Stimulated activated naive CD8-positive, alpha-beta T cell treated with anti-CD3 and anti-CD28 coated beads, Interleukin-15, amount 100 ng/mL, for 72 hours (primary cell): ENCODE results near the gene PCNX1.
"Not testable (repeated sequence)": the region's sequence is repeated elsewhere in the genome, so short reads cannot be mapped to it uniquely, and the experiment has no call there.

ENCODE experiments used
- ATAC-seq: fragments of 150-1000 bp; cut with Tn5 transposase; 2 replicates; pipeline ENCODE4 v1.10.0; 2021; ENCODE audit warnings: mild to moderate bottlenecking, moderate library complexity
- DNase-seq, 2 donors: peaks; one replicate each; pipeline ENCODE4 v3.0.0; 2021 to 2022
- H3K27ac Mint-ChIP-seq, 2 donors: one replicate each; pipeline ENCODE4 v1.8.0; 2022; ENCODE audit warnings: mild to moderate bottlenecking in 2 of 2, mixed read lengths in 2 of 2, moderate library complexity in 2 of 2
- H3K27me3 Mint-ChIP-seq: one replicate; pipeline ENCODE4 v1.8.0; 2022; ENCODE audit warnings: mixed read lengths
- H3K4me1 Mint-ChIP-seq: one replicate; pipeline ENCODE4 v1.8.0; 2022; ENCODE audit warnings: mild to moderate bottlenecking, mixed read lengths
- H3K4me3 Mint-ChIP-seq, 2 donors: one replicate each; pipeline ENCODE4 v1.8.0; 2022; ENCODE audit warnings: mild to moderate bottlenecking in 2 of 2, mixed read lengths in 2 of 2, moderate library complexity in 1 of 2
- H3K9me3 Mint-ChIP-seq, 2 donors: one replicate each; pipeline ENCODE4 v1.8.0; 2022; ENCODE audit warnings: mixed read lengths in 2 of 2

PCNX1 gene

DNA sequence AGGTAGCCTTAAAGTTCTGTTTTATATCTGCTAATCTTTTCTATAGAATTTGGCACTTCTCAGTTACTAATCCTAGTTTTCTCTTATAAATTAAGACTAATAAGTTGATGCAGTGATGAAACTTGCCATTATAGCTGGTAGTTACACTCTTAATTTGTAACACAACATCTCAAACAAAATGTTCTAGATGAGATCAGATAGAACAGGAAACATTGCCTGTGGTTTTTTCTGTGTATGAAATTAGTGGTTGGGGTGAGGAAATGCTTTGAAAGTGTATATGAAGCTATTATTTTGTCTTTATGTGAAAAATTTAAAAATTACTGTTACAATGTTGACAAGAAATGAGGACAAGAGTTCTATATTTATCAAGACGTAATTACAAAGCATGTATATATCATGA is 91.9 kb downstream of the PCNX1 start:
- Mint-ChIP-seq H3K9me3 (no peaks in the 10 kb centered on the region), H3K4me3 (peak overlapping the region; percentile 32 to 59), H3K27me3 (no peaks in the 10 kb centered on the region), H3K4me1 (peaks cover 68% of the 10 kb centered on the region), H3K27ac (peak overlapping the region; percentile 54 to 82)
- DNase-seq (no peak), ATAC-seq (peak; percentile 92)

- H3K27me3 Mint-ChIP-seq, result no peaks in the 10 kb centered on the region
- peak overlapping the region; percentile 54 to 82 for H3K27ac Mint-ChIP-seq
- DNase-seq (no peak), ATAC-seq (no peak)
- peak overlapping the region in 1 of 2 donors; percentile 36 for H3K4me3 Mint-ChIP-seq
- no peaks in the 10 kb centered on the region for H3K9me3 Mint-ChIP-seq
- peaks cover 76% of the 10 kb centered on the region for H3K4me1 Mint-ChIP-seq
These were observed 92.8 kb downstream of the PCNX1 start for GRCh38 chr14:71000091-71000490.

GRCh38 chr14:71001742-71002141 is 94.5 kb downstream of the PCNX1 start:
- H3K4me1 Mint-ChIP-seq, result peaks cover 74% of the 10 kb centered on the region

GRCh38 chr14:71003156-71003555 is 95.9 kb downstream of the PCNX1 start:
- no peak for ATAC-seq
- Mint-ChIP-seq H3K27ac (peak overlapping the region; percentile 27 to 28), H3K4me3 (no peak overlapping the region), H3K9me3 (no peaks in the 10 kb centered on the region), H3K4me1 (peaks cover 69% of the 10 kb centered on the region), H3K27me3 (no peaks in the 10 kb centered on the region)
- DNase-seq, result no peak

More at GRCh38 chr14:71001742-71002141, 94.5 kb downstream of the PCNX1 start:
- Mint-ChIP-seq H3K27me3 (no peaks in the 10 kb centered on the region), H3K9me3 (no peaks in the 10 kb centered on the region), H3K4me3 (no peak overlapping the region), H3K27ac (peak overlapping the region in 1 of 2 donors; percentile 93)
- ATAC-seq (no peak), DNase-seq (no peak)

DNA sequence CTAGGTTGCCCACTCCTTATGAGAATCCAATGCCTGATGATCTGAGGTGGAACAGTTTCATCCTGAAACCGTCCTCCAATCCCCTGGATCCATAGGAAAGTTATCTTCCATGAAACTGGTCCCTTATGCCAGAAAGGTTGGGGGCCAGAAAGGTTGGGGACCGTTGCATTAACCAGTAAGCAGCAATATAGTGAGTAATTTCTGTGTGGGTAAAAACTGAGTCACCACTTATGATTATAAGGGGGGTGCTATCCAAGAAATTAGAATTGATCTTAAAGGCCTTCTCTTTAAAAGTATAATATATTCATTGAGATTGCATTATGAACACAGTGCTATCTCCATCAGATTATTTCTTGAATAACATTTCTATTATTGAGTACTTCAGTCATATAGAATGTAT is 97.2 kb downstream of the PCNX1 start:
- ATAC-seq, result peak; percentile 59
- Mint-ChIP-seq H3K4me3 (no peak overlapping the region), H3K27me3 (no peaks in the 10 kb centered on the region), H3K4me1 (peaks cover 56% of the 10 kb centered on the region), H3K27ac (peak overlapping the region; percentile 19 to 63), H3K9me3 (no peaks in the 10 kb centered on the region)
- no peak for DNase-seq

GRCh38 chr14:71005076-71005475 is 97.8 kb downstream of the PCNX1 start:
- Mint-ChIP-seq H3K27ac (peak overlapping the region; percentile 19 to 42), H3K4me1 (peaks cover 52% of the 10 kb centered on the region), H3K27me3 (no peaks in the 10 kb centered on the region), H3K4me3 (no peak overlapping the region), H3K9me3 (no peaks in the 10 kb centered on the region)
- DNase-seq (no peak), ATAC-seq (no peak)

DNA sequence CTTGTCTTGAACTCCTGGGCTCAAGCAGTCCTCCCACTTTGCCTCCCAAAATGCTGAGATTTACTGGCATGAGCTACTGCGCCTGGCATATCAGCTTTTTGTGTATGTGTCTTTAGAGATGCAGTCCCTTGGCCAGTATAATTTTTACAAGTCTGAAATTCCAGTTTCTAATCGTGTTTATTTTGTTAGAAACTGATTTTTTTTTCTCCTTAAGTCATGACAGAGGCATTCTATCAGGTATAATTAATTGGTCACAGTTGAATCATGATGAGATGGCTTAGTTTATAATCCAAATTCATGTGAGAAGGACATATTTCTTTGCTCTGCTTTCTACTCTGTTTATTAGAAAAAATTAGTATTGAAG is 98.9 kb downstream of the PCNX1 start:
- H3K4me1 Mint-ChIP-seq, result peaks cover 57% of the 10 kb centered on the region
- DNase-seq, result no peak
- no peak for ATAC-seq
- no peak overlapping the region for H3K4me3 Mint-ChIP-seq
- no peak overlapping the region for H3K27ac Mint-ChIP-seq
- H3K27me3 Mint-ChIP-seq, result no peaks in the 10 kb centered on the region
- no peaks in the 10 kb centered on the region for H3K9me3 Mint-ChIP-seq

- Mint-ChIP-seq H3K4me1 (peaks cover 12% of the 10 kb centered on the region), H3K4me3 (no peak overlapping the region), H3K27me3 (no peaks in the 10 kb centered on the region), H3K27ac (peak overlapping the region in 1 of 2 donors; percentile 22), H3K9me3 (no peaks in the 10 kb centered on the region)
- DNase-seq, result no peak
- ATAC-seq, result no peak
These were observed 104.2 kb downstream of the PCNX1 start for GRCh38 chr14:71011479-71011878.

DNA sequence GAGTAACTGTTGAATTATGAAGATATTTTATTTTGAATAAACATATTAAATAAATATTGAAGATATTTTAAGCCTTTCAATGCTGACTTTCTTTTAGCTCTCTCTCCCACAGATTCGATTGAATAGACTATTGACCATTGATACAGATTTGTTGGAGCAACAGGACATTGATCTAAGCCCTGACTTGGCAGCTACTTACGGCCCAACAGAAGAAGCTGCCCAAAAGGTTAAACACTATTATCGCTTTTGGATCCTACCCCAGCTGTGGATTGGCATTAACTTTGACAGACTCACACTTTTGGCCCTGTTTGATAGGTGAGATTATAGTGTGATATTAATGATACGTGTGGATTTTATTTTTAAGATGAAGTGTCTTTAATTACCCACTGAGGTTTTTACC is 105.6 kb downstream of the PCNX1 start:
- Mint-ChIP-seq H3K27me3 (no peaks in the 10 kb centered on the region), H3K4me3 (no peak overlapping the region), H3K9me3 (no peaks in the 10 kb centered on the region), H3K4me1 (peaks cover 9% of the 10 kb centered on the region), H3K27ac (no peak overlapping the region)
- DNase-seq (no peak), ATAC-seq (no peak)

GRCh38 chr14:71013551-71014192 is 106.4 kb downstream of the PCNX1 start:
- H3K27ac Mint-ChIP-seq, result no peak overlapping the region
- peaks cover 7% of the 10 kb centered on the region for H3K4me1 Mint-ChIP-seq

GRCh38 chr14:71019917-71020316 is 112.7 kb downstream of the PCNX1 start:
- H3K27ac Mint-ChIP-seq, H3K9me3 Mint-ChIP-seq, DNase-seq, ATAC-seq, H3K27me3 Mint-ChIP-seq, H3K4me3 Mint-ChIP-seq: not testable (repeated sequence)
- H3K4me1 Mint-ChIP-seq, result peaks cover 30% of the 10 kb centered on the region

More at GRCh38 chr14:71013551-71014192, 106.4 kb downstream of the PCNX1 start:
- ATAC-seq (no peak), DNase-seq (no peak)
- H3K27me3 Mint-ChIP-seq, result no peaks in the 10 kb centered on the region
- no peaks in the 10 kb centered on the region for H3K9me3 Mint-ChIP-seq
- no peak overlapping the region for H3K4me3 Mint-ChIP-seq

GRCh38 chr14:71021347-71022011 is 114.2 kb downstream of the PCNX1 start:
- Mint-ChIP-seq H3K4me1 (peaks cover 30% of the 10 kb centered on the region), H3K9me3 (peaks cover 0 to 8% of the 10 kb centered on the region in 2 donors), H3K27ac (no peak overlapping the region), H3K27me3 (no peaks in the 10 kb centered on the region), H3K4me3 (peak overlapping the region; percentile 9 to 18)
- DNase-seq (no peak), ATAC-seq (peak; percentile 81)

- Mint-ChIP-seq H3K27me3 (no peaks in the 10 kb centered on the region), H3K9me3 (peaks cover 0 to 8% of the 10 kb centered on the region in 2 donors), H3K27ac (peak overlapping the region in 1 of 2 donors; percentile 84), H3K4me3 (peak overlapping the region; percentile 9 to 18), H3K4me1 (peaks cover 30% of the 10 kb centered on the region)
- DNase-seq (no peak), ATAC-seq (no peak)
These were observed 115.0 kb downstream of the PCNX1 start for GRCh38 chr14:71022012-71022869.

DNA sequence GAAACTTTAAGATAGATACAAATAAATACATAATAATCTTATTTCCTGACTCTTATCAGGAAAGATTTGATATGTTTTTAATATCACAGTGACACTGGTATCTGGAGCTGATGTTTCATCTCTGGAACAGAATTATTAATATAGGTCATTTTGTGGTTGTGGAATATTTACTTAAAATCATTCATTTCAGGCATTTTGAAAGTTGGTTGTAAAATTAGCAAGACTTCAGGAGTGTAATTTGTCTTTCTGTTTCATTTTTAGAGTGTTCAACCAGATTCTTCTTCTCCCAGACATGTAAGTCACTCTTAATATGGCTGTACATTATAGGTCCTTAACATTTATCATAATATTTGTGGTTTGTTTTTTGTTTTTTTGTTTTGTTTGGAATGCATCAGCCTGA is 115.7 kb downstream of the PCNX1 start:
- Mint-ChIP-seq H3K27me3 (no peaks in the 10 kb centered on the region), H3K4me3 (no peak overlapping the region), H3K27ac (no peak overlapping the region), H3K9me3 (peaks cover 0 to 8% of the 10 kb centered on the region in 2 donors), H3K4me1 (peaks cover 30% of the 10 kb centered on the region)
- ATAC-seq (peak; percentile 85), DNase-seq (no peak)

DNA sequence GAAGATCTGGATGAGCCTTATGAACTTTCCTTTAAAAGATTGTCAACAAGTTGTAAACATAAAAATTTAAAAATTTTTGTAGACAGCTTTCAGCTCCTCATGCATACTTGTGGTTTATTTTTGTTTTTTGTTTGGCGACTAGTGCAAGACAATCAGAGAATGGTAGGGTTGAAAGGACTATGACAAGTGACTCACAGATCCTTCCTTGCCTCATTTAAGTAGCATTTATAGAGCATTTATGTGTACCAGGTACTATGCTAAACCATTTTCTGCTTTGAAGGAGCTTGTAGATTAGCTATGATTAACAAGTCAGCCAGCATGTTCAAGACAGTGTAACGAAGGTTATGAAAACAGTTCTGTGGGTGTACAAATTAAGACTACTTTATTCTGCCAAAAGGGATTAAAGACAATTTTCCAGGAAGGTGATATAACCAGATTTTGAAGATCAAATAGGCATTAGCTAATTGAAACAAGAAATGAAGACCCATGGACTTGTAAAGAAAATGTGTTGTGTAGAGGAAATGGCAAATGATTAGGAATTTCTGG is 122.0 kb downstream of the PCNX1 start:
- no peaks in the 10 kb centered on the region for H3K27me3 Mint-ChIP-seq
- H3K4me3 Mint-ChIP-seq, result no peak overlapping the region
- DNase-seq (no peak), ATAC-seq (no peak)
- H3K27ac Mint-ChIP-seq, result no peak overlapping the region
- H3K9me3 Mint-ChIP-seq, result no peaks in the 10 kb centered on the region
- no peaks in the 10 kb centered on the region for H3K4me1 Mint-ChIP-seq
